GM23338 (cell line): ENCODE data around the gene DUSP3. TPM values are rescaled to one million over a fixed set of nuclear protein-coding genes. Genes with fewer than 3 reads are reported as not detected.
A peak's percentile ranks its signal among the peaks of the same experiment; 100 is the strongest.

Source experiments
- ATAC-seq: fragments of 200-7000 bp; cut with Tn5 transposase; 3 replicates; pipeline ENCODE4 v1.9.1; 2020
- DNase-seq: peaks from one replicate; pipeline ENCODE4 v3.0.0-alpha.2; 2015; ENCODE audit warnings: low spot score
- H2AFZ ChIP-seq: fragments of 200-600 bp; sonication (generic); 2 replicates; pipeline ENCODE4 v1.8.0; 2016; ENCODE audit warnings: antibody characterized with exemption, mild to moderate bottlenecking, moderate library complexity
- H3F3A ChIP-seq: fragments of 200-600 bp; sonication (generic); replicated peaks from 2 replicates; pipeline ENCODE4 v1.8.0; 2017; ENCODE audit warnings: antibody characterized with exemption, mixed run types, low read depth
- H3K27ac ChIP-seq: fragments of 200-600 bp; sonication (generic); 2 replicates; pipeline ENCODE4 v1.6.1; 2016; ENCODE audit warnings: low read depth
- H3K27me3 ChIP-seq: fragments of 200-600 bp; sonication (generic); 2 replicates; pipeline ENCODE4 v1.8.0; 2016; ENCODE audit warnings: mild to moderate bottlenecking, mixed run types, moderate library complexity; ENCODE audit not compliant: insufficient read depth
- H3K36me3 ChIP-seq: fragments of 200-600 bp; sonication (generic); 2 replicates; pipeline ENCODE4 v1.8.0; 2016; ENCODE audit warnings: mild to moderate bottlenecking; ENCODE audit not compliant: insufficient read depth
- H3K4me1 ChIP-seq: fragments of 200-600 bp; sonication (generic); 2 replicates; pipeline ENCODE4 v1.8.0; 2016; ENCODE audit warnings: mild to moderate bottlenecking, moderate library complexity; ENCODE audit not compliant: insufficient read depth
- H3K4me2 ChIP-seq: fragments of 200-600 bp; sonication (generic); 2 replicates; pipeline ENCODE4 v1.7.1; 2017; ENCODE audit warnings: mixed run types
- H3K4me3 ChIP-seq: fragments of 200-600 bp; sonication (generic); 2 replicates; pipeline ENCODE4 v1.6.1; 2016; ENCODE audit warnings: mixed run types
- H3K79me2 ChIP-seq: fragments of 200-600 bp; sonication (generic); replicated peaks from 2 replicates; pipeline ENCODE4 v1.8.0; 2017; ENCODE audit warnings: mild to moderate bottlenecking; ENCODE audit not compliant: insufficient read depth
- H3K9me2 ChIP-seq: fragments of 200-600 bp; sonication (generic); 2 replicates; pipeline ENCODE4 v1.8.0; 2017; ENCODE audit not compliant: insufficient read depth
- H4K20me1 ChIP-seq: fragments of 200-600 bp; sonication (generic); replicated peaks from 2 replicates; pipeline ENCODE4 v1.8.0; 2017; ENCODE audit warnings: mild to moderate bottlenecking; ENCODE audit not compliant: insufficient read depth
- H3K27ac Mint-ChIP-seq: 2 replicates; pipeline ENCODE4 v1.8.0; 2020; ENCODE audit warnings: inconsistent platforms, mild to moderate bottlenecking, moderate library complexity, mixed read lengths
- H3K27me3 Mint-ChIP-seq: 3 replicates; pipeline ENCODE4 v1.8.0; 2022; ENCODE audit warnings: low read depth, mild to moderate bottlenecking, moderate library complexity, mixed read lengths, inconsistent platforms; ENCODE audit not compliant: insufficient read depth, poor library complexity
- H3K36me3 Mint-ChIP-seq: 3 replicates; pipeline ENCODE4 v1.8.0; 2021; ENCODE audit warnings: low read depth, mild to moderate bottlenecking, inconsistent platforms, moderate library complexity, mixed read lengths
- H3K4me1 Mint-ChIP-seq: 3 replicates; pipeline ENCODE4 v1.8.0; 2020; ENCODE audit warnings: mild to moderate bottlenecking, inconsistent platforms, mixed read lengths
- H3K4me3 Mint-ChIP-seq: 3 replicates; pipeline ENCODE4 v1.8.0; 2021; ENCODE audit warnings: moderate library complexity, mild to moderate bottlenecking, inconsistent platforms, mixed read lengths
- H3K9me3 Mint-ChIP-seq: 3 replicates; pipeline ENCODE4 v1.8.0; 2020; ENCODE audit warnings: moderate library complexity, mild to moderate bottlenecking, inconsistent platforms, mixed read lengths
- CTCF ChIP-seq, 2 experiments: fragments of 200-600 bp in 1 of 2; sonication (generic) in 1 of 2; conservative IDR thresholded peaks; 2 replicates each; pipeline versions ENCODE4 v1.5.1 to v1.6.1; 2016 to 2017; ENCODE audit warnings: antibody characterized with exemption in 2 of 2, low read depth in 2 of 2, mild to moderate bottlenecking in 2 of 2, moderate library complexity in 1 of 2
- NANOG ChIP-seq: IDR thresholded peaks from 2 replicates; pipeline ENCODE4 v1.6.1; 2016; ENCODE audit warnings: antibody characterized with exemption, borderline replicate concordance
- ZNF462 ChIP-seq: fragments of 250-450 bp; sonication (Bioruptor Pico); IDR thresholded peaks from 2 replicates; pipeline ENCODE4 v1.5.0; 2020; ENCODE audit warnings: mild to moderate bottlenecking, moderate library complexity
- polyA plus RNA-seq: library from polyadenylated mRNA; unstranded; fragments of >200 nt; fragmentation: Nextera tagmentation; extraction: Ambion mirVana; gene quantifications from 2 replicates; pipeline ENCODE4 v1.2.1, GENCODE V29; 2016
- total RNA-seq: library from RNA; depleted of rRNA; stranded (reverse); fragments of >200 nt; shearing (Covaris generic); gene quantifications from 2 replicates; pipeline ENCODE4 v1.2.3, GENCODE V29; 2014

Gene DUSP3
- total and polyA plus RNA-seq, 2 experiments from 2014 or later: 14.7 to 22.1 TPM

GRCh38 chr17:43760254-43760852, 18.4 kb downstream of the DUSP3 start:
- Histone ChIP-seq H4K20me1 (no peaks in the 10 kb centered on the region), H3K4me3 (peak overlapping the region; percentile 21; the same call in 1 of the 2 replicates), H3F3A (peaks cover 7% of the 10 kb centered on the region; the same call in 1 of the 2 replicates), H3K9me2 (no peaks in the 10 kb centered on the region), H3K27me3 (peaks cover 10% of the 10 kb centered on the region), H3K27ac (no peak overlapping the region), H3K4me1 (peaks cover 18% of the 10 kb centered on the region), H2AFZ (no peak overlapping the region), H3K4me2 (peak overlapping the region; percentile 8), H3K36me3 (no peaks in the 10 kb centered on the region), H3K79me2 (no peaks in the 10 kb centered on the region)
- peak overlapping the region; percentile 91 for H3K27ac Mint-ChIP-seq
- peak overlapping the region; percentile 56 for H3K4me3 Mint-ChIP-seq
- TF ChIP-seq ZNF462 (CRISPR knock-in tag) (0 out of 2 replicates have a peak, but pooled peaks have one; percentile 2), CTCF (conservative IDR thresholded peaks at IDR 0.05; ENCODE audit: low read depth in 2 of 2) (peak; percentile 100), NANOG (no peak)
- H3K4me1 Mint-ChIP-seq: peaks cover 37% of the 10 kb centered on the region
- peaks cover 15% of the 10 kb centered on the region for H3K27me3 Mint-ChIP-seq
- ATAC-seq (peak; percentile 72), DNase-seq (peak; percentile 97)
- H3K36me3 Mint-ChIP-seq: no peaks in the 10 kb centered on the region
- no peaks in the 10 kb centered on the region for H3K9me3 Mint-ChIP-seq
